Karpas-422 (cell line): ENCODE results near the gene OBP2A. TPM values are rescaled to one million over a fixed set of nuclear protein-coding genes. Genes with fewer than 3 reads are reported as not detected.
A peak's percentile ranks its signal among the peaks of the same experiment; 100 is the strongest.
"Not testable (repeated sequence)": the region's sequence is repeated elsewhere in the genome, so short reads cannot be mapped to it uniquely, and the experiment has no call there.

Experiments
- DNase-seq: peaks from one replicate; pipeline ENCODE4 v3.0.0-alpha.2; 2015
- H2AFZ ChIP-seq: fragments of 200-600 bp; sonication (generic); 2 replicates; pipeline ENCODE4 v1.6.1; 2014; ENCODE audit warnings: antibody characterized with exemption, low read length, mixed read lengths
- H3K27ac ChIP-seq: fragments of 200-600 bp; sonication (generic); 2 replicates; pipeline ENCODE4 v1.5.1; 2014; ENCODE audit warnings: mild to moderate bottlenecking, low read length, moderate library complexity
- H3K27me3 ChIP-seq: fragments of 200-600 bp; sonication (generic); 2 replicates; pipeline ENCODE4 v1.6.1; 2014; ENCODE audit warnings: low read length, mixed read lengths
- H3K36me3 ChIP-seq: fragments of 200-600 bp; sonication (generic); 2 replicates; pipeline ENCODE4 v1.6.1; 2014; ENCODE audit warnings: low read length, mixed read lengths; ENCODE audit not compliant: insufficient read depth
- H3K4me1 ChIP-seq: fragments of 200-600 bp; sonication (generic); 2 replicates; pipeline ENCODE4 v1.6.1; 2014; ENCODE audit warnings: mild to moderate bottlenecking, low read length, mixed read lengths
- H3K4me2 ChIP-seq: fragments of 200-600 bp; sonication (generic); 2 replicates; pipeline ENCODE4 v1.6.1; 2014; ENCODE audit warnings: low read length, low read depth, mild to moderate bottlenecking; ENCODE audit not compliant: poor library complexity, severe bottlenecking
- H3K4me3 ChIP-seq: fragments of 200-600 bp; sonication (generic); 2 replicates; pipeline ENCODE4 v1.5.1; 2014; ENCODE audit warnings: mild to moderate bottlenecking, antibody characterized with exemption, low read length, mixed read lengths
- H3K79me2 ChIP-seq: fragments of 200-600 bp; sonication (generic); 2 replicates; pipeline ENCODE4 v1.6.1; 2014; ENCODE audit warnings: mild to moderate bottlenecking, low read length, mixed read lengths
- H3K9ac ChIP-seq: fragments of 200-600 bp; sonication (generic); 2 replicates; pipeline ENCODE4 v1.6.0; 2014; ENCODE audit warnings: low read length
- H3K9me2 ChIP-seq: fragments of 200-600 bp; sonication (generic), shearing (Covaris generic); replicated peaks from 2 replicates; pipeline ENCODE4 v1.6.0; 2014; ENCODE audit warnings: mild to moderate bottlenecking, low read length, moderate library complexity; ENCODE audit not compliant: insufficient read depth
- H3K9me3 ChIP-seq: fragments of 300-700, 200-600 bp; sonication (generic); 2 replicates; pipeline ENCODE4 v1.6.1; 2014; ENCODE audit warnings: low read length, mixed read lengths
- H4K20me1 ChIP-seq: fragments of 200-600 bp; sonication (generic); 2 replicates; pipeline ENCODE4 v1.6.1; 2014; ENCODE audit warnings: mild to moderate bottlenecking, antibody characterized with exemption, low read length, low read depth; ENCODE audit not compliant: insufficient read depth
- total RNA-seq: library from RNA; depleted of rRNA; stranded (reverse); fragments of >200 nt; shearing (Covaris generic); gene quantifications from 2 replicates; pipeline ENCODE4 v1.2.3, GENCODE V29; 2014; ENCODE audit warnings: low replicate concordance; rRNA removed

Gene OBP2A, protein sequence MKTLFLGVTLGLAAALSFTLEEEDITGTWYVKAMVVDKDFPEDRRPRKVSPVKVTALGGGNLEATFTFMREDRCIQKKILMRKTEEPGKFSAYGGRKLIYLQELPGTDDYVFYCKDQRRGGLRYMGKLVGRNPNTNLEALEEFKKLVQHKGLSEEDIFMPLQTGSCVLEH
- total RNA-seq = not detected in 2 replicates

- H3K36me3 ChIP-seq, H3K27ac ChIP-seq, H4K20me1 ChIP-seq, H3K4me2 ChIP-seq, DNase-seq, H3K9me3 ChIP-seq, H3K9me2 ChIP-seq, H3K27me3 ChIP-seq, H2AFZ ChIP-seq, H3K9ac ChIP-seq, H3K79me2 ChIP-seq, H3K4me3 ChIP-seq, H3K4me1 ChIP-seq: not testable (repeated sequence)
Observed at GRCh38 chr9:135545646-135546176, at the start of gene OBP2A. Gene OBP2A, plus strand, starts transcription at chr9:135546126. Its CDS starts 55 bp downstream, at chr9:135546181.

DNA sequence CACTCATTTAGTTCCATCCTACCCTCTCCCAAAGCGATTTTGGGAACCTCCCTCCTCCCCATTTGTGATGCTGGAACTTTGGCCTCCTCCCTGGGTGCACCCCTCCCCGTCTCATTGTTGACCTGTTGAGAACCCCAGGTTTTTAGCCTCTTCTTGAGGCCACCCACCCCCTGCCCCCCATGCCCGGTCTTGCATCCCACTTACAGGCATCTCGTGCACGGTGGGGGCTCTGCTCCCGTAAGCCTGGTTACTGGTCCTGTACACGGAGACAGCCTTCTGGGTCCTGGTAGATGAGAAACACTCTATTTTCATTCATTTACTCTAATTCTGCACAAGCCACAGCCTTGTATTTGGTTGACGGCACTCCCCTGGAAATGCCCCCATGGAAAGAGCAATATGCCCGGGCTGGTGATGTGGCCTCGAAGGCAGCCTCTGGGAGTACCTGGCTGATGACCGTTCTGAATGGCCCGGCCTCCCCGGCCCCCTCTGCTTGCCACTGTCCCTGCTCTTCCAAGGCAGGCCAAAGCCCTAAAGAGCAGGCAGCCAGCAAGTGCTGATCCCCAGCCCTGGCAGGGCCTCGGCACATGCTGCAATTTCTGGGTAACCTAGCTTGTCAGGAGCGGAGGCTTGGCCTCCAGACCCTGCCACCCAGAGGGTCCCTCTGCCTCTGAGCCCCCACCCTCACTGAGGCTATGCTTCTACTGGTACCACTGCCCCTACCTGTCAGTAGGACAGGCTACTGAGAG, 47.4 kb upstream of the OBP2A start:
- H2AFZ ChIP-seq = no peak overlapping the region

GRCh38 chr9:135499326-135500070, 46.4 kb upstream of the OBP2A start:
- Histone ChIP-seq H3K9me3 (no peaks in the 10 kb centered on the region), H3K27me3 (no peaks in the 10 kb centered on the region), H4K20me1 (peaks cover 32% of the 10 kb centered on the region), H3K27ac (no peak overlapping the region), H3K9me2 (no peaks in the 10 kb centered on the region), H3K4me3 (peak overlapping the region; percentile 98), H3K36me3 (peaks cover 4% of the 10 kb centered on the region), H3K79me2 (peaks cover 22% of the 10 kb centered on the region), H3K9ac (peak overlapping the region; percentile 99), H3K4me1 (peaks cover 23% of the 10 kb centered on the region), H3K4me2 (peak overlapping the region; percentile 98), H2AFZ (peak overlapping the region; percentile 92)
- DNase-seq = peak; percentile 87

More for the DNA sequence above, 47.4 kb upstream of the OBP2A start:
- Histone ChIP-seq H3K9ac (no peak overlapping the region), H3K27ac (no peak overlapping the region), H3K79me2 (peaks cover 22% of the 10 kb centered on the region), H3K9me3 (no peaks in the 10 kb centered on the region), H3K4me1 (peaks cover 23% of the 10 kb centered on the region), H3K27me3 (no peaks in the 10 kb centered on the region), H3K4me3 (no peak overlapping the region), H3K9me2 (no peaks in the 10 kb centered on the region), H4K20me1 (peaks cover 23% of the 10 kb centered on the region), H3K4me2 (no peak overlapping the region), H3K36me3 (peaks cover 4% of the 10 kb centered on the region)
- DNase-seq = no peak

DNA sequence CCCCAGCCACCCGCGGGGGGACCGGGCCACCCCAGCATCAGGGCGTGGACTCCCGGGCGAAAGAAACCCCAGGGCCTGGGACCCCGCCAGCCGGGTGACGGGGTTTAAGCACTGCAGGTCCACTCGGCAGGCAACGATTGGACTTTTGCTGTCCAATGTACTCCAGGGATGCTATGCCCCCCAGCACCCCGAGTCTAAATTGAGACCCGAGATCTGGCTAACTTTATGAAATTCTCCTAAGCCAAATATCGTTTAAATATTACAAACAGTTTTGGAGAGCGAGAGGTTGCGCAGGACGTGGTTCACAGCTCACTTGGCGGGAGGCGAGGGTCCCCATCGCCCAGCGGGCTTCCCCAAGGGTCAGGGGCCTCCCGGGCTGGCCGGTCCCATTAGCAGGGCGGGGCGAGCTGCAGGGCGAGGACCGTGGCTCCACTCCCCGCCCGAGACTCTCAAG, 45.8 kb upstream of the OBP2A start:
- H3K9ac ChIP-seq = peak overlapping the region; percentile 99

GRCh38 chr9:135500525-135501260, 45.2 kb upstream of the OBP2A start, which contains the start of gene MRPS2:
Gene MRPS2, plus strand, starts transcription at chr9:135500682. Its CDS starts 29 bp downstream, at chr9:135500711.
- Histone ChIP-seq H3K27ac (peak within 1 kb of the TSS; percentile 54), H3K9me2 (no peaks in the 10 kb centered on the region), H4K20me1 (peaks cover 36% of the 10 kb centered on the region), H3K4me1 (peaks cover 23% of the 10 kb centered on the region), H3K4me3 (peak within 1 kb of the TSS; percentile 98), H3K9ac (peak within 1 kb of the TSS; percentile 99), H3K27me3 (no peaks in the 10 kb centered on the region), H3K9me3 (no peaks in the 10 kb centered on the region), H3K79me2 (peaks cover 22% of the 10 kb centered on the region), H3K4me2 (peak within 1 kb of the TSS; percentile 98), H3K36me3 (peaks cover 8% of the 10 kb centered on the region), H2AFZ (peak within 1 kb of the TSS; percentile 92)
- peak; percentile 95 for DNase-seq

More for the DNA sequence above, 45.8 kb upstream of the OBP2A start:
- Histone ChIP-seq H3K27me3 (no peaks in the 10 kb centered on the region), H2AFZ (peak overlapping the region; percentile 92), H3K4me1 (peaks cover 23% of the 10 kb centered on the region), H3K4me2 (peak overlapping the region; percentile 98), H3K36me3 (peaks cover 8% of the 10 kb centered on the region), H3K9me2 (no peaks in the 10 kb centered on the region), H3K9me3 (no peaks in the 10 kb centered on the region), H4K20me1 (peaks cover 33% of the 10 kb centered on the region), H3K27ac (no peak overlapping the region), H3K79me2 (peaks cover 22% of the 10 kb centered on the region), H3K4me3 (peak overlapping the region; percentile 98)
- DNase-seq = no peak

DNA sequence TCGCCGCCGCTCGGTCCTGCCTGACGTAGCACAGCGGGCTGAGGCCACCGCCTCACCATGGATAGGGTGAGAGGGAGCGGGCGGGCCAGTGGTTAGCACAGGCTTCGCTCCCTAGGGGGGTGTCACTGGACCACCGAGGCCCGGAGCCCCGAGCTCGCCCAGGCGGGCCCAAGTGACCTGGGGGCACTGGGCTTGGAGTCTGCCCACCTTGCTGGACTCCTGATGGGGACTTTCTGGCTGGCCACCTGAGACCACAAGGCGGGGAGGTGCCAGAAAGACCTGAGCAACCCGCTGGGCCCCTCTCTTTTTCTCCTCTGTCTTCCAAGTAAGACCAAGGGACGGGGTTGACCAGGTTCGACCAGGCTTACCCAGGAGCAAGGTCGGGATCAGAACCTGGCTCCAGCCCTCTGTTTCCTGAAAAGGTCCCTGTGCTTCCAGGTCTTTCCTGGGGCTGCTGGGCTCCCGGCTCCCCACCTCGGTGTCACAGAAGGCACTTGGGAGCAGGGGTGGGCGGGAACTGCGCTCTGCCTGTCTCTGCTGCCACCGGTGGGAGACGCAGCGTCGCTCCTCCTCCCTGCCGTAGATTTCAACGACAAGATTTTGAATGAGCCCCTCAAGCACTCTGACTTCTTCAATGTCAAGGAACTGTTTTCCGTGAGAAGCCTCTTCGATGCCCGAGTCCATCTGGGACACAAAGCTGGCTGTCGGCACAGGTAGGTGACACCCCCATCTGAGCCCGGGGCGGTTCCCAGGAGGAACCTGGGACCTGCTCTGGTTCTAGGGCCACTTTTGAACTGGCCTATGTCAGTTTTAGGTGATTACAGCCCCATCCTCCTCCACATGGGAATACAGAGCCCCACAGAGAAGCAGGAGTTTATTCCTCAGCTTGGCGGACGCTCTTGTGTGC, 44.4 kb upstream of the OBP2A start:
- Histone ChIP-seq H3K27ac (no peak overlapping the region), H3K27me3 (no peaks in the 10 kb centered on the region), H3K9me2 (no peaks in the 10 kb centered on the region), H3K9ac (peak overlapping the region; percentile 99), H4K20me1 (peaks cover 36% of the 10 kb centered on the region), H3K79me2 (peaks cover 22% of the 10 kb centered on the region), H3K9me3 (no peaks in the 10 kb centered on the region), H2AFZ (peak overlapping the region; percentile 50; the same call in 1 of the 2 replicates), H3K4me2 (peak overlapping the region; percentile 98), H3K4me1 (peaks cover 23% of the 10 kb centered on the region), H3K4me3 (peak overlapping the region; percentile 98), H3K36me3 (peaks cover 8% of the 10 kb centered on the region)
- no peak for DNase-seq
